HG03378 (cell line): Measurements from ENCODE around the gene BCL2L1.
"Not testable (repeated sequence)": the region's sequence is repeated elsewhere in the genome, so short reads cannot be mapped to it uniquely, and the experiment has no call there.

Experiments used
- ATAC-seq: cut with Tn5 transposase; IDR thresholded peaks from one replicate; pipeline ENCODE4 v1.9.1; 2021; ENCODE audit warnings: mild to moderate bottlenecking, moderate library complexity; ENCODE audit not compliant: unreplicated experiment

BCL2L1 gene

GRCh38 chr20:31722257-31723068 lies at the start of gene BCL2L1:
Gene BCL2L1, minus strand, starts transcription at chr20:31722868. Its CDS starts 650 bp downstream, at chr20:31722218.
- no peak for ATAC-seq

- no peak for ATAC-seq
Observed at GRCh38 chr20:31770243-31770642, 47.6 kb upstream of the BCL2L1 start.

- ATAC-seq: no peak
Observed at GRCh38 chr20:31769681-31770080, 47.0 kb upstream of the BCL2L1 start.

GRCh38 chr20:31767805-31768204 lies 45.1 kb upstream of the BCL2L1 start:
- no peak for ATAC-seq

- ATAC-seq: no peak
Observed at GRCh38 chr20:31764641-31765305, 42.1 kb upstream of the BCL2L1 start.

- ATAC-seq: no peak
Observed at GRCh38 chr20:31760519-31761240, 38.0 kb upstream of the BCL2L1 start.

- no peak for ATAC-seq
Observed at GRCh38 chr20:31759836-31760518, 37.3 kb upstream of the BCL2L1 start.

- no peak for ATAC-seq
Observed at GRCh38 chr20:31758991-31759390, 36.3 kb upstream of the BCL2L1 start.

GRCh38 chr20:31758521-31758920 lies 35.9 kb upstream of the BCL2L1 start:
- no peak for ATAC-seq

- no peak for ATAC-seq
Observed at GRCh38 chr20:31757254-31757653, 34.6 kb upstream of the BCL2L1 start.

GRCh38 chr20:31751126-31751525 lies 28.5 kb upstream of the BCL2L1 start:
- no peak for ATAC-seq

- no peak for ATAC-seq
Observed at GRCh38 chr20:31749223-31749622, 26.6 kb upstream of the BCL2L1 start.

- no peak for ATAC-seq
Observed at GRCh38 chr20:31747640-31748039, 25.0 kb upstream of the BCL2L1 start.

GRCh38 chr20:31747028-31747427 lies 24.4 kb upstream of the BCL2L1 start:
- not testable (repeated sequence) for ATAC-seq

GRCh38 chr20:31746068-31746878 lies 23.6 kb upstream of the BCL2L1 start:
- ATAC-seq: no peak

- no peak for ATAC-seq
Observed at GRCh38 chr20:31740656-31741323, 18.1 kb upstream of the BCL2L1 start.

GRCh38 chr20:31740208-31740607 lies 17.5 kb upstream of the BCL2L1 start:
- ATAC-seq: no peak

GRCh38 chr20:31739550-31739977 lies 16.9 kb upstream of the BCL2L1 start:
- peak; percentile 6 for ATAC-seq

GRCh38 chr20:31738729-31739549 lies 16.3 kb upstream of the BCL2L1 start, which contains the start of gene TPX2:
Gene TPX2, plus strand, starts transcription at chr20:31739290. Its CDS starts 18,187 bp downstream, at chr20:31757477.
- peak; percentile 92 for ATAC-seq
